AG09319 (cell line): ENCODE data around the gene CDKAL1.

ENCODE experiments used
- DNase-seq: peaks from one replicate; pipeline ENCODE4 v3.0.0-alpha.2; 2010; ENCODE audit warnings: low read depth; ENCODE audit errors: extremely low read depth
- CTCF ChIP-seq: IDR thresholded peaks from 2 replicates; pipeline ENCODE4 v1.5.1; 2011; ENCODE audit warnings: low read depth, mild to moderate bottlenecking, inconsistent platforms, low read length, moderate library complexity

Gene CDKAL1

GRCh38 chr6:20669571-20670314, 135.5 kb downstream of the CDKAL1 start:
- no peak for DNase-seq

GRCh38 chr6:20670750-20671149, 136.5 kb downstream of the CDKAL1 start:
- DNase-seq: no peak
- no peak for TF ChIP-seq CTCF

More at GRCh38 chr6:20669571-20670314, 135.5 kb downstream of the CDKAL1 start:
- no peak for TF ChIP-seq CTCF

GRCh38 chr6:20672038-20672437, 137.8 kb downstream of the CDKAL1 start:
- TF ChIP-seq CTCF: no peak
- DNase-seq: no peak

GRCh38 chr6:20673458-20673857, 139.2 kb downstream of the CDKAL1 start:
- no peak for DNase-seq
- no peak for TF ChIP-seq CTCF

GRCh38 chr6:20674664-20675063, 140.4 kb downstream of the CDKAL1 start:
- no peak for TF ChIP-seq CTCF
- no peak for DNase-seq

- no peak for TF ChIP-seq CTCF
- no peak for DNase-seq
These were observed 144.6 kb downstream of the CDKAL1 start for GRCh38 chr6:20678831-20679352.

- TF ChIP-seq CTCF: no peak
- no peak for DNase-seq
These were observed 146.5 kb downstream of the CDKAL1 start for GRCh38 chr6:20680697-20681165.
